HEK293 (cell line): ENCODE measurements around the gene COTL1.

Source experiments
- CTCF ChIP-seq: fragments of 450-650 bp; formaldehyde crosslinking; IDR thresholded peaks from 2 replicates; pipeline ENCODE4 v1.5.1; 2016; ENCODE audit warnings: missing biosample characterization, missing genetic modification characterization
- PRDM6 ChIP-seq: fragments of 450-650 bp; formaldehyde crosslinking; IDR thresholded peaks from 2 replicates; pipeline ENCODE4 v1.5.1; 2017; ENCODE audit warnings: missing biosample characterization, missing genetic modification characterization
- ZBTB20 ChIP-seq: fragments of 450-650 bp; formaldehyde crosslinking; IDR thresholded peaks from 2 replicates; pipeline ENCODE4 v1.5.1; 2016; ENCODE audit warnings: missing biosample characterization, missing genetic modification characterization
- ZNF133 ChIP-seq: fragments of 450-650 bp; formaldehyde crosslinking; IDR thresholded peaks from 2 replicates; pipeline ENCODE4 v1.5.1; 2016; ENCODE audit warnings: missing biosample characterization, missing genetic modification characterization
- ZNF175 ChIP-seq: fragments of 450-650 bp; formaldehyde crosslinking; IDR thresholded peaks from 2 replicates; pipeline ENCODE4 v1.5.1; 2016; ENCODE audit warnings: missing biosample characterization, missing genetic modification characterization
- ZNF184 ChIP-seq: fragments of 450-650 bp; IDR thresholded peaks from 2 replicates; pipeline ENCODE4 v1.5.1; 2018; ENCODE audit warnings: missing biosample characterization, mild to moderate bottlenecking, missing genetic modification characterization
- ZNF24 ChIP-seq: fragments of 450-650 bp; formaldehyde crosslinking; IDR thresholded peaks from 2 replicates; pipeline ENCODE4 v1.5.1; 2016; ENCODE audit warnings: missing biosample characterization, missing genetic modification characterization
- ZNF311 ChIP-seq: fragments of 450-650 bp; formaldehyde crosslinking; IDR thresholded peaks from 2 replicates; pipeline ENCODE4 v1.5.1; 2017; ENCODE audit warnings: missing biosample characterization, missing genetic modification characterization, borderline replicate concordance
- ZNF560 ChIP-seq: fragments of 450-650 bp; formaldehyde crosslinking; IDR thresholded peaks from 2 replicates; pipeline ENCODE4 v1.5.1; 2017; ENCODE audit warnings: missing biosample characterization, missing genetic modification characterization, borderline replicate concordance
- ZSCAN5A ChIP-seq: fragments of 450-650 bp; formaldehyde crosslinking; IDR thresholded peaks from 2 replicates; pipeline ENCODE4 v1.5.1; 2016; ENCODE audit warnings: missing biosample characterization, missing genetic modification characterization

GRCh38 chr16:84519855-84520254 lies 98.0 kb downstream of the COTL1 start:
- TF ChIP-seq CTCF = no peak
- TF ChIP-seq ZNF311 (tag by site-specific recombination) = no peak
- no peak for TF ChIP-seq ZBTB20 (tag by site-specific recombination)
- no peak for TF ChIP-seq ZNF184 (tag by site-specific recombination)
- no peak for TF ChIP-seq ZSCAN5A
- TF ChIP-seq ZNF175 = no peak
- TF ChIP-seq ZNF24 = no peak
- no peak for TF ChIP-seq PRDM6 (tag by site-specific recombination)
- TF ChIP-seq ZNF560 (tag by site-specific recombination) = no peak
- no peak for TF ChIP-seq ZNF133 (tag by site-specific recombination)
